HG03175 (cell line): ENCODE data around the gene SNED1.

ENCODE experiments used
- ATAC-seq: cut with Tn5 transposase; IDR thresholded peaks from one replicate; pipeline ENCODE4 v1.9.1; 2021; ENCODE audit warnings: mild to moderate bottlenecking, moderate library complexity; ENCODE audit not compliant: unreplicated experiment

SNED1 gene

GRCh38 chr2:241142063-241142462 lies 143.6 kb downstream of the SNED1 start:
- ATAC-seq = no peak

- no peak for ATAC-seq
Observed at GRCh38 chr2:241142593-241142992, 144.2 kb downstream of the SNED1 start.
